Endodermal cell (in vitro differentiated cells): ENCODE data around the gene ARGLU1. TPM values are rescaled to one million over a fixed set of nuclear protein-coding genes. Genes with fewer than 3 reads are reported as not detected.

ENCODE experiments used
- DNase-seq: peaks from one replicate; pipeline ENCODE4 v3.0.0-alpha.2; 2017
- H3K27ac ChIP-seq: 2 replicates; pipeline ENCODE4 v1.5.1; 2013; ENCODE audit warnings: mild to moderate bottlenecking, low read depth, low read length, moderate library complexity
- H3K27me3 ChIP-seq: 2 replicates; pipeline ENCODE4 v1.6.1; 2013; ENCODE audit warnings: mild to moderate bottlenecking, low read length, moderate library complexity; ENCODE audit not compliant: insufficient read depth, control insufficient read depth, poor library complexity, severe bottlenecking
- H3K36me3 ChIP-seq: 2 replicates; pipeline ENCODE4 v1.7.0; 2013; ENCODE audit warnings: mild to moderate bottlenecking, low read length, moderate library complexity; ENCODE audit not compliant: control insufficient read depth, insufficient read depth
- H3K4me1 ChIP-seq: one replicate; pipeline ENCODE4 v1.7.0; 2013; ENCODE audit warnings: low read length; ENCODE audit not compliant: control insufficient read depth, insufficient read depth
- H3K4me3 ChIP-seq: 2 replicates; pipeline ENCODE4 v1.5.1; 2013; ENCODE audit warnings: mild to moderate bottlenecking, low read length, moderate library complexity
- H3K9ac ChIP-seq: 2 replicates; pipeline ENCODE4 v1.6.1; 2013; ENCODE audit warnings: mild to moderate bottlenecking, low read length, moderate library complexity; ENCODE audit not compliant: poor library complexity, severe bottlenecking; ENCODE audit errors: extremely low read depth
- H3K9me3 ChIP-seq: 2 replicates; pipeline ENCODE4 v1.6.1; 2013; ENCODE audit warnings: mild to moderate bottlenecking, low read length, moderate library complexity; ENCODE audit not compliant: control insufficient read depth
- H3K27ac Mint-ChIP-seq: 2 replicates; pipeline ENCODE4 v1.8.0; 2020; ENCODE audit warnings: mixed read lengths
- H3K27me3 Mint-ChIP-seq: 2 replicates; pipeline ENCODE4 v1.8.0; 2021; ENCODE audit warnings: mild to moderate bottlenecking, mixed read lengths; ENCODE audit not compliant: insufficient read depth
- H3K36me3 Mint-ChIP-seq: 2 replicates; pipeline ENCODE4 v1.8.0; 2020; ENCODE audit warnings: low read depth, mixed read lengths
- H3K4me1 Mint-ChIP-seq: 2 replicates; pipeline ENCODE4 v1.8.0; 2020; ENCODE audit warnings: mixed read lengths
- H3K4me3 Mint-ChIP-seq: 2 replicates; pipeline ENCODE4 v1.8.0; 2020; ENCODE audit warnings: mild to moderate bottlenecking, moderate library complexity, mixed read lengths
- H3K9me3 Mint-ChIP-seq: 2 replicates; pipeline ENCODE4 v1.8.0; 2020; ENCODE audit warnings: mild to moderate bottlenecking, mixed read lengths
- CTCF ChIP-seq: fragments of 200-600 bp; sonication (generic); conservative IDR thresholded peaks from 2 replicates; pipeline ENCODE4 v1.5.0; 2021; ENCODE audit warnings: antibody characterized with exemption, mild to moderate bottlenecking
- WGBS, 2 experiments: methylation state at CpG; one replicate each; pipeline versions ENCODE4 v1.1.5 to v1.1.7; 2013; ENCODE audit warnings: missing lambda C conversion rate in 2 of 2, mixed read lengths in 1 of 2; ENCODE audit not compliant: insufficient coverage in 1 of 2, insufficient read length in 1 of 2; 5-methylcytosine and 5-hydroxymethylcytosine counted together
- total RNA-seq, 2 donors: library from RNA; stranded (reverse); fragmentation: NEBNext Ultra II Directional in 1 of 2; extraction: Animal tissue kit (Norgen Biotek cat#: 25700) in 1 of 2; gene quantifications; 2 replicates in 1 of 2; 3 replicates in 1 of 2; pipeline ENCODE4 v1.2.1, GENCODE V29; 2021

ARGLU1 gene
- total RNA-seq, 2 donors from 2014 or later = 80.6 to 101 TPM

- no peak for DNase-seq
- Histone ChIP-seq H3K4me3 (no peak overlapping the region), H3K4me1 (no peaks in the 10 kb centered on the region), H3K27ac (no peak overlapping the region), H3K36me3 (no peaks in the 10 kb centered on the region), H3K9me3 (no peaks in the 10 kb centered on the region), H3K9ac (no peak overlapping the region), H3K27me3 (peaks cover 80% of the 10 kb centered on the region)
- WGBS, 2 experiments = 83% methylated on average over 4 to 5 of the region's 5 CpGs
- Mint-ChIP-seq H3K9me3 (no peaks in the 10 kb centered on the region), H3K4me3 (no peak overlapping the region), H3K27me3 (peaks cover 62% of the 10 kb centered on the region), H3K27ac (no peak overlapping the region), H3K36me3 (no peaks in the 10 kb centered on the region), H3K4me1 (no peaks in the 10 kb centered on the region)
- no peak for TF ChIP-seq CTCF
Observed at GRCh38 chr13:106609116-106609515, 41.2 kb upstream of the ARGLU1 start.

- 43 to 64% methylated on average over 4 to 6 of the region's 7 CpGs for WGBS, 2 experiments
- no peaks in the 10 kb centered on the region for H3K36me3 Mint-ChIP-seq
- Histone ChIP-seq H3K36me3 (no peaks in the 10 kb centered on the region), H3K27me3 (peaks cover 33% of the 10 kb centered on the region), H3K4me1 (no peaks in the 10 kb centered on the region), H3K9ac (no peak overlapping the region), H3K4me3 (no peak overlapping the region), H3K27ac (no peak overlapping the region), H3K9me3 (no peaks in the 10 kb centered on the region)
- no peak for TF ChIP-seq CTCF
- no peak overlapping the region for H3K27ac Mint-ChIP-seq
- peaks cover 26% of the 10 kb centered on the region for H3K27me3 Mint-ChIP-seq
- no peak overlapping the region for H3K4me3 Mint-ChIP-seq
- H3K4me1 Mint-ChIP-seq = no peaks in the 10 kb centered on the region
- no peak for DNase-seq
- H3K9me3 Mint-ChIP-seq = no peaks in the 10 kb centered on the region
Observed at GRCh38 chr13:106603546-106603945, 35.6 kb upstream of the ARGLU1 start.

GRCh38 chr13:106602178-106602577 lies 34.2 kb upstream of the ARGLU1 start:
- Mint-ChIP-seq H3K4me1 (no peaks in the 10 kb centered on the region), H3K27me3 (peaks cover 26% of the 10 kb centered on the region), H3K27ac (no peak overlapping the region), H3K9me3 (no peaks in the 10 kb centered on the region), H3K4me3 (no peak overlapping the region), H3K36me3 (no peaks in the 10 kb centered on the region)
- no peaks in the 10 kb centered on the region for H3K9me3 ChIP-seq
- H3K4me3 ChIP-seq = no peak overlapping the region
- peaks cover 22% of the 10 kb centered on the region for H3K27me3 ChIP-seq
- no peak for DNase-seq
- 96% methylated on average over 3 of the region's 3 CpGs for WGBS, 2 experiments
- H3K36me3 ChIP-seq = no peaks in the 10 kb centered on the region
- H3K4me1 ChIP-seq = no peaks in the 10 kb centered on the region
- no peak overlapping the region for H3K27ac ChIP-seq
- TF ChIP-seq CTCF = no peak
- no peak overlapping the region for H3K9ac ChIP-seq
